SK-N-SH (cell line): ENCODE data around the gene SVIL. TPM values are rescaled to one million over a fixed set of nuclear protein-coding genes. Genes with fewer than 3 reads are reported as not detected.

Experiments used
- CTCF ChIA-PET: fragments of 300-600, 350-600 bp; formaldehyde crosslinking; extraction: SDS; loops from one replicate; lab custom pipeline; 2021; lab: Yijun Ruan, JAX
- POLR2A ChIA-PET: fragments of 350-600 bp; sonication (Branson Sonifier 250); formaldehyde crosslinking; extraction: SDS; loops from one replicate; lab custom pipeline; 2020; ENCODE audit warnings: antibody characterized with exemption, inconsistent platforms; lab: Yijun Ruan, JAX
- DNase-seq: peaks from one replicate; pipeline ENCODE4 v3.0.0; 2012
- H2AFZ ChIP-seq: fragments of 200-600 bp; sonication (generic); 2 replicates; pipeline ENCODE4 v1.8.1; 2016; ENCODE audit warnings: antibody characterized with exemption, mild to moderate bottlenecking, low read depth
- H3F3A ChIP-seq: fragments of 200-600 bp; sonication (generic); replicated peaks from 2 replicates; pipeline ENCODE3; 2016; ENCODE audit warnings: antibody characterized with exemption, mild to moderate bottlenecking; ENCODE audit not compliant: insufficient read depth
- H3K27ac ChIP-seq, 2 experiments: fragments of 200-500 bp in 1 of 2; fragments of 200-600 bp in 1 of 2; sonication (Bioruptor generic) in 1 of 2; sonication (generic), shearing (Covaris generic) in 1 of 2; 2 replicates each; pipeline versions ENCODE4 v1.5.1 to v1.6.1; 2014 to 2016; ENCODE audit warnings: low read depth in 2 of 2, inconsistent platforms in 1 of 2, low read length in 1 of 2, mild to moderate bottlenecking in 1 of 2, mixed read lengths in 1 of 2
- H3K27me3 ChIP-seq: fragments of 200-600 bp; sonication (generic), shearing (Covaris generic); 2 replicates; pipeline ENCODE4 v1.6.1; 2016; ENCODE audit warnings: mixed run types; ENCODE audit not compliant: insufficient read depth
- H3K36me3 ChIP-seq, 2 experiments: fragments of 200-500 bp in 1 of 2; fragments of 200-600 bp in 1 of 2; sonication (Bioruptor generic) in 1 of 2; sonication (generic) in 1 of 2; replicated peaks in 1 of 2; 2 replicates each; pipeline versions ENCODE3 to v1.5.1; 2014 to 2016; ENCODE audit warnings: low read length in 1 of 2, mild to moderate bottlenecking in 1 of 2; ENCODE audit not compliant: insufficient read depth in 2 of 2, control insufficient read depth in 1 of 2
- H3K4me1 ChIP-seq, 2 experiments: fragments of 200-500 bp in 1 of 2; fragments of 200-600 bp in 1 of 2; sonication (Bioruptor generic) in 1 of 2; sonication (generic), shearing (Covaris generic) in 1 of 2; 2 replicates each; pipeline versions ENCODE4 v1.5.1 to v1.6.1; 2014 to 2016; ENCODE audit warnings: low read depth in 1 of 2, low read length in 1 of 2, mixed run types in 1 of 2; ENCODE audit not compliant: insufficient read depth in 2 of 2, control insufficient read depth in 1 of 2
- H3K4me2 ChIP-seq: fragments of 200-600 bp; sonication (generic), shearing (Covaris generic); 2 replicates; pipeline ENCODE4 v1.6.1; 2017; ENCODE audit warnings: mixed run types
- H3K4me3 ChIP-seq, 2 experiments: fragments of 200-500 bp in 1 of 2; fragments of 200-600 bp in 1 of 2; sonication (Bioruptor generic) in 1 of 2; sonication (generic), shearing (Covaris generic) in 1 of 2; 2 replicates each; pipeline versions ENCODE4 v1.5.1 to v1.8.1; 2014 to 2016; ENCODE audit warnings: low read depth in 2 of 2, inconsistent platforms in 1 of 2, low read length in 1 of 2, mild to moderate bottlenecking in 1 of 2, mixed read lengths in 1 of 2, moderate library complexity in 1 of 2
- H3K79me2 ChIP-seq: fragments of 200-600 bp; sonication (generic); 2 replicates; pipeline ENCODE4 v1.8.1; 2017; ENCODE audit warnings: mild to moderate bottlenecking; ENCODE audit not compliant: insufficient read depth
- H3K9ac ChIP-seq: fragments of 200-600 bp; sonication (generic); 2 replicates; pipeline ENCODE4 v1.6.1; 2017; ENCODE audit warnings: mixed run types
- H3K9me2 ChIP-seq: fragments of 200-600 bp; sonication (generic); 2 replicates; pipeline ENCODE4 v1.6.1; 2017; ENCODE audit warnings: mixed run types
- H3K9me3 ChIP-seq: fragments of 200-600 bp; sonication (generic); 2 replicates; pipeline ENCODE4 v1.6.1; 2017; ENCODE audit warnings: mixed run types, mild to moderate bottlenecking, moderate library complexity
- H4K20me1 ChIP-seq: fragments of 200-600 bp; sonication (generic); 2 replicates; pipeline ENCODE4 v1.6.1; 2017; ENCODE audit warnings: mild to moderate bottlenecking, mixed run types; ENCODE audit not compliant: insufficient read depth
- CHD2 ChIP-seq: fragments of 150-350 bp; IDR thresholded peaks from 2 replicates; pipeline ENCODE4 v1.6.1; 2018; ENCODE audit warnings: low read length; ENCODE audit not compliant: partially characterized antibody
- ELF1 ChIP-seq: IDR thresholded peaks from 2 replicates; pipeline ENCODE4 v1.4.0; 2012
- FOXJ3 ChIP-seq: sonication (generic); formaldehyde crosslinking; IDR thresholded peaks from 2 replicates; pipeline ENCODE4 v1.5.1; 2020; ENCODE audit warnings: mild to moderate bottlenecking, missing genetic modification reagents
- JUND ChIP-seq: IDR thresholded peaks from 2 replicates; pipeline ENCODE4 v1.4.0; 2012
- MXI1 ChIP-seq: IDR thresholded peaks from 2 replicates; pipeline ENCODE4 v1.6.1; 2012; ENCODE audit warnings: mild to moderate bottlenecking, low read depth, low read length, improper control_type of control experiment
- NFIC ChIP-seq: IDR thresholded peaks from 2 replicates; pipeline ENCODE4 v1.4.0; 2012; ENCODE audit warnings: borderline replicate concordance
- POLR2AphosphoS5 ChIP-seq: IDR thresholded peaks from 2 replicates; pipeline ENCODE4 v1.6.1; 2012; ENCODE audit warnings: low read depth, low read length
- RAD21 ChIP-seq: IDR thresholded peaks from 2 replicates; pipeline ENCODE4 v1.6.1; 2012; ENCODE audit warnings: mild to moderate bottlenecking, low read length
- TAF1 ChIP-seq: IDR thresholded peaks from 2 replicates; pipeline ENCODE4 v1.6.1; 2012; ENCODE audit warnings: low read depth, mild to moderate bottlenecking, low read length, moderate library complexity, borderline replicate concordance
- TEAD4 ChIP-seq: IDR thresholded peaks from 2 replicates; pipeline ENCODE4 v1.4.0; 2012; ENCODE audit warnings: mild to moderate bottlenecking, borderline replicate concordance; ENCODE audit not compliant: insufficient read depth
- USF2 ChIP-seq: fragments of 150-350 bp; IDR thresholded peaks from 2 replicates; pipeline ENCODE4 v1.6.1; 2017; ENCODE audit warnings: antibody characterized with exemption, low read length, low read depth, borderline replicate concordance
- WGBS: methylation state at CpG from one replicate; pipeline ENCODE4 v1.1.6; 2017; ENCODE audit warnings: low lambda C conversion rate; 5-methylcytosine and 5-hydroxymethylcytosine counted together
- polyA plus RNA-seq, 3 experiments: library from polyadenylated mRNA; depleted of rRNA; stranded (reverse); fragments of >200 nt; gene quantifications; 2 replicates each; pipeline ENCODE4 v1.2.3, GENCODE V29; 2012
- TF ChIP-seq, protein P1 (sequence below): IDR thresholded peaks from 2 replicates; pipeline ENCODE4 v1.6.1; 2012; ENCODE audit warnings: mild to moderate bottlenecking, low read depth, low read length, moderate library complexity
- TF ChIP-seq, protein P2 (sequence below): fragments of 150-350 bp; IDR thresholded peaks from 2 replicates; pipeline ENCODE4 v1.6.1; 2016; ENCODE audit warnings: mild to moderate bottlenecking, low read depth, low read length
- TF ChIP-seq, protein P3 (sequence below): fragments of 200-600 bp; sonication (generic); IDR thresholded peaks from 2 replicates; pipeline ENCODE4 v1.6.1; 2017; ENCODE audit warnings: antibody characterized with exemption, mild to moderate bottlenecking, moderate library complexity

Gene SVIL
- polyA plus RNA-seq, 1 of the 3 experiments (the other 2 are of a cell fraction), result 48.7 TPM

- TF ChIP-seq, protein P1, sequence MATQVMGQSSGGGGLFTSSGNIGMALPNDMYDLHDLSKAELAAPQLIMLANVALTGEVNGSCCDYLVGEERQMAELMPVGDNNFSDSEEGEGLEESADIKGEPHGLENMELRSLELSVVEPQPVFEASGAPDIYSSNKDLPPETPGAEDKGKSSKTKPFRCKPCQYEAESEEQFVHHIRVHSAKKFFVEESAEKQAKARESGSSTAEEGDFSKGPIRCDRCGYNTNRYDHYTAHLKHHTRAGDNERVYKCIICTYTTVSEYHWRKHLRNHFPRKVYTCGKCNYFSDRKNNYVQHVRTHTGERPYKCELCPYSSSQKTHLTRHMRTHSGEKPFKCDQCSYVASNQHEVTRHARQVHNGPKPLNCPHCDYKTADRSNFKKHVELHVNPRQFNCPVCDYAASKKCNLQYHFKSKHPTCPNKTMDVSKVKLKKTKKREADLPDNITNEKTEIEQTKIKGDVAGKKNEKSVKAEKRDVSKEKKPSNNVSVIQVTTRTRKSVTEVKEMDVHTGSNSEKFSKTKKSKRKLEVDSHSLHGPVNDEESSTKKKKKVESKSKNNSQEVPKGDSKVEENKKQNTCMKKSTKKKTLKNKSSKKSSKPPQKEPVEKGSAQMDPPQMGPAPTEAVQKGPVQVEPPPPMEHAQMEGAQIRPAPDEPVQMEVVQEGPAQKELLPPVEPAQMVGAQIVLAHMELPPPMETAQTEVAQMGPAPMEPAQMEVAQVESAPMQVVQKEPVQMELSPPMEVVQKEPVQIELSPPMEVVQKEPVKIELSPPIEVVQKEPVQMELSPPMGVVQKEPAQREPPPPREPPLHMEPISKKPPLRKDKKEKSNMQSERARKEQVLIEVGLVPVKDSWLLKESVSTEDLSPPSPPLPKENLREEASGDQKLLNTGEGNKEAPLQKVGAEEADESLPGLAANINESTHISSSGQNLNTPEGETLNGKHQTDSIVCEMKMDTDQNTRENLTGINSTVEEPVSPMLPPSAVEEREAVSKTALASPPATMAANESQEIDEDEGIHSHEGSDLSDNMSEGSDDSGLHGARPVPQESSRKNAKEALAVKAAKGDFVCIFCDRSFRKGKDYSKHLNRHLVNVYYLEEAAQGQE, result no peak
- TF ChIP-seq RAD21, result no peak
- TF ChIP-seq USF2, result no peak
- no peak for TF ChIP-seq FOXJ3 (CRISPR knock-in tag)
- TF ChIP-seq JUND, result no peak; the same call in 1 of the 2 replicates
- no peak for TF ChIP-seq CHD2
Observed at GRCh38 chr10:29535012-29535777, 99.6 kb downstream of the SVIL start (continued).

- Histone ChIP-seq H3F3A (peaks cover 25% of the 10 kb centered on the region), H3K4me1 (peaks cover 8 to 19% of the 10 kb centered on the region in 2 experiments), H4K20me1 (peaks cover 86% of the 10 kb centered on the region), H3K36me3 (peaks cover 27 to 32% of the 10 kb centered on the region in 2 experiments), H3K79me2 (peaks cover 23% of the 10 kb centered on the region), H3K4me3 (no peak overlapping the region), H3K27me3 (no peaks in the 10 kb centered on the region), H2AFZ (no peak overlapping the region), H3K9me2 (no peaks in the 10 kb centered on the region), H3K9me3 (no peaks in the 10 kb centered on the region), H3K9ac (peak overlapping the region; percentile 47), H3K4me2 (peak overlapping the region; percentile 77; the same call in 1 of the 2 replicates), H3K27ac (peak overlapping the region; percentile 61 to 79)
- POLR2A ChIA-PET, result no interaction called here
- 94% methylated on average over 2 of the region's 2 CpGs for WGBS
- CTCF ChIA-PET, result interaction anchor here (0.6 to 2.8 kb wide), 8 partner anchors 11 to 191 kb away, joined by 3 to 25 read pairs (median 6); no protein-coding TSS in a partner anchor
- TF ChIP-seq ELF1 (no peak), NFIC (no peak)
- DNase-seq, result no peak
Observed at GRCh38 chr10:29534590-29534989, 100.2 kb downstream of the SVIL start.

DNA sequence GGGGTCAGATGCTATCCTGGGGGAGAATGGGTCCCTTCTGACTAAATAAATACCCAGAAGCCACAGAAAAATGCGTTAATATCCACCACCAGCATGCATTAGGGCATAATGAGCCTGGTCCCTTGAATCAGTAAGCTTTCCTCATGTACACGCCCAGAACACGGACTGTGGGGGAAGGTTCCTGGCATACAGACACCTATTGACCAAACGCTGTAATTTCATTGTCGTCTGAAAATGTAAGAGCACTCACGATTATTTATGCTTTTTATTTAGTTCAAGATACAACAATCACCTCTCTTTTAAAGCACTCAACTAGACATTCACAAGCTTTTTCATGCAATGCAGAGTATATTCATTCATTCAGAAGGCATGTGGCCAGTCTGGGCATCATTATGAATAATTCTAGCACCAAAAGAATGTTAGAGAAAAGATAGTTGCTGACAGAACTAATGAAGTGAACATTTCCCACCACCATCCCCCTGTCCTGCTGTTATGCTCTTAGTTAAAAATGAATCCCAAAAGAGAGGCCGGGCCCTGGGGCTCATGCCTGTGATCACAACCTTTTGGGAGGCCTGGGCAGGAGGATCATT, 101.0 kb downstream of the SVIL start:
- POLR2A ChIA-PET, result no interaction called here
- peaks cover 81% of the 10 kb centered on the region for H4K20me1 ChIP-seq
- peaks cover 31 to 32% of the 10 kb centered on the region in 2 experiments for H3K36me3 ChIP-seq
- TF ChIP-seq POLR2AphosphoS5 (no peak), TAF1 (no peak), MXI1 (no peak), USF2 (no peak), TEAD4 (no peak), JUND (no peak)
- TF ChIP-seq, protein P2, sequence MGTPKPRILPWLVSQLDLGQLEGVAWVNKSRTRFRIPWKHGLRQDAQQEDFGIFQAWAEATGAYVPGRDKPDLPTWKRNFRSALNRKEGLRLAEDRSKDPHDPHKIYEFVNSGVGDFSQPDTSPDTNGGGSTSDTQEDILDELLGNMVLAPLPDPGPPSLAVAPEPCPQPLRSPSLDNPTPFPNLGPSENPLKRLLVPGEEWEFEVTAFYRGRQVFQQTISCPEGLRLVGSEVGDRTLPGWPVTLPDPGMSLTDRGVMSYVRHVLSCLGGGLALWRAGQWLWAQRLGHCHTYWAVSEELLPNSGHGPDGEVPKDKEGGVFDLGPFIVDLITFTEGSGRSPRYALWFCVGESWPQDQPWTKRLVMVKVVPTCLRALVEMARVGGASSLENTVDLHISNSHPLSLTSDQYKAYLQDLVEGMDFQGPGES, result no peak
- TF ChIP-seq, protein P3, sequence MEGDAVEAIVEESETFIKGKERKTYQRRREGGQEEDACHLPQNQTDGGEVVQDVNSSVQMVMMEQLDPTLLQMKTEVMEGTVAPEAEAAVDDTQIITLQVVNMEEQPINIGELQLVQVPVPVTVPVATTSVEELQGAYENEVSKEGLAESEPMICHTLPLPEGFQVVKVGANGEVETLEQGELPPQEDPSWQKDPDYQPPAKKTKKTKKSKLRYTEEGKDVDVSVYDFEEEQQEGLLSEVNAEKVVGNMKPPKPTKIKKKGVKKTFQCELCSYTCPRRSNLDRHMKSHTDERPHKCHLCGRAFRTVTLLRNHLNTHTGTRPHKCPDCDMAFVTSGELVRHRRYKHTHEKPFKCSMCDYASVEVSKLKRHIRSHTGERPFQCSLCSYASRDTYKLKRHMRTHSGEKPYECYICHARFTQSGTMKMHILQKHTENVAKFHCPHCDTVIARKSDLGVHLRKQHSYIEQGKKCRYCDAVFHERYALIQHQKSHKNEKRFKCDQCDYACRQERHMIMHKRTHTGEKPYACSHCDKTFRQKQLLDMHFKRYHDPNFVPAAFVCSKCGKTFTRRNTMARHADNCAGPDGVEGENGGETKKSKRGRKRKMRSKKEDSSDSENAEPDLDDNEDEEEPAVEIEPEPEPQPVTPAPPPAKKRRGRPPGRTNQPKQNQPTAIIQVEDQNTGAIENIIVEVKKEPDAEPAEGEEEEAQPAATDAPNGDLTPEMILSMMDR, result no peak

More for the DNA sequence above, 101.0 kb downstream of the SVIL start:
- Histone ChIP-seq H3K9ac (no peak overlapping the region), H3K27ac (peak overlapping the region in 1 of 2 experiments; percentile 79; a peak in 1 of 4 replicates), H3K9me3 (no peaks in the 10 kb centered on the region), H2AFZ (no peak overlapping the region), H3K4me3 (no peak overlapping the region), H3K79me2 (peaks cover 21% of the 10 kb centered on the region), H3F3A (peaks cover 25% of the 10 kb centered on the region), H3K4me1 (peaks cover 8 to 19% of the 10 kb centered on the region in 2 experiments), H3K4me2 (no peak overlapping the region), H3K27me3 (no peaks in the 10 kb centered on the region), H3K9me2 (no peaks in the 10 kb centered on the region)
- CTCF ChIA-PET, result interaction anchor here (1.6 to 2.8 kb wide), 3 partner anchors 10 to 21 kb away, joined by 10 to 25 read pairs (median 12); no protein-coding TSS in a partner anchor
- no peak for DNase-seq
- 87% methylated on average over 5 of the region's 7 CpGs for WGBS
